HCT116 (cell line): Measurements from ENCODE around the gene AUTS2. TPM values are rescaled to one million over a fixed set of nuclear protein-coding genes. Genes with fewer than 3 reads are reported as not detected.

Experiments
- ATAC-seq: fragments of 200-7000 bp; cut with Tn5 transposase; 2 replicates; pipeline ENCODE4 v1.9.1; 2020; ENCODE audit warnings: mild to moderate bottlenecking, moderate library complexity
- BruUV-seq: library from RNA; stranded (reverse); fragments of 400-500 nt; replicated peaks from 2 replicates; lab custom pipeline; 2021; lab: Mats Ljungman, UMichigan
- CTCF ChIA-PET: fragments of 300-600 bp; sonication (Branson Sonifier 250); formaldehyde crosslinking; loops from one replicate; lab custom pipeline; 2021; ENCODE audit warnings: antibody characterized with exemption; lab: Charles Lee
- POLR2A ChIA-PET: fragments of 300-600, 350-600 bp; sonication (Branson Sonifier 250); formaldehyde crosslinking; loops from one replicate; lab custom pipeline; 2021; ENCODE audit warnings: antibody characterized with exemption; lab: Charles Lee
- RAD21 ChIA-PET, 2 experiments: fragments of 300-600 bp; sonication (Branson Sonifier 250); formaldehyde crosslinking; loops; one replicate each; lab custom pipeline; 2023; ENCODE audit warnings: low total read pairs in 2 of 2; ENCODE audit not compliant: uncharacterized antibody in 2 of 2, unreplicated experiment in 2 of 2, low non-redundant PET in 1 of 2; lab: Charles Lee
- DNase-seq: peaks from one replicate; pipeline ENCODE4 v3.0.0-alpha.2; 2010; ENCODE audit warnings: low read depth, low spot score
- H2AFZ ChIP-seq: fragments of 200-600 bp; shearing (Covaris generic), sonication (generic); 2 replicates; pipeline ENCODE4 v1.6.1; 2017; ENCODE audit warnings: low read depth, mixed run types, mixed read lengths, antibody characterized with exemption, low read length; ENCODE audit not compliant: poor library complexity, severe bottlenecking
- H3K27ac ChIP-seq: 2 replicates; pipeline ENCODE4 v1.5.1; 2012; ENCODE audit warnings: low read depth, low read length
- H3K27me3 ChIP-seq: fragments of 200-600 bp; sonication (generic); 2 replicates; pipeline ENCODE4 v1.6.1; 2016; ENCODE audit warnings: mixed run types, low read length, mixed read lengths; ENCODE audit not compliant: insufficient read depth
- H3K36me3 ChIP-seq, 2 experiments: fragments of 200-500 bp in 1 of 2; fragments of 200-600 bp in 1 of 2; sonication (Bioruptor generic) in 1 of 2; sonication (generic) in 1 of 2; 2 replicates each; pipeline versions ENCODE4 v1.5.1 to v1.6.1; 2014 to 2016; ENCODE audit warnings: low read length in 2 of 2, inconsistent platforms in 1 of 2, mixed read lengths in 1 of 2, mixed run types in 1 of 2; ENCODE audit not compliant: insufficient read depth in 2 of 2, control insufficient read depth in 1 of 2
- H3K4me1 ChIP-seq, 2 experiments: fragments of 200-600 bp in 1 of 2; sonication (generic) in 1 of 2; 2 replicates each; pipeline versions ENCODE4 v1.5.1 to v1.6.1; 2012 to 2017; ENCODE audit warnings: low read length in 2 of 2, inconsistent platforms in 1 of 2, mild to moderate bottlenecking in 1 of 2, mixed read lengths in 1 of 2, mixed run types in 1 of 2, moderate library complexity in 1 of 2; ENCODE audit not compliant: insufficient read depth in 2 of 2, control insufficient read depth in 1 of 2
- H3K4me2 ChIP-seq: fragments of 200-600 bp; sonication (generic); 2 replicates; pipeline ENCODE4 v1.6.1; 2017; ENCODE audit warnings: mixed run types, low read length, mixed read lengths
- H3K4me3 ChIP-seq, 2 experiments: fragments of 200-600 bp in 1 of 2; sonication (generic) in 1 of 2; replicated peaks in 1 of 2; 2 replicates each; pipeline ENCODE4 v1.5.1; 2011 to 2016; ENCODE audit warnings: low read length in 2 of 2, control low read depth in 1 of 2, low read depth in 1 of 2, mild to moderate bottlenecking in 1 of 2, mixed read lengths in 1 of 2, mixed run types in 1 of 2
- H3K79me2 ChIP-seq: fragments of 200-600 bp; sonication (generic); 2 replicates; pipeline ENCODE4 v1.6.1; 2017; ENCODE audit warnings: mild to moderate bottlenecking, mixed run types, low read length, moderate library complexity, mixed read lengths; ENCODE audit not compliant: insufficient read depth
- H3K9ac ChIP-seq: fragments of 200-600 bp; sonication (generic); 2 replicates; pipeline ENCODE4 v1.6.1; 2016; ENCODE audit warnings: low read length, mixed read lengths
- H3K9me2 ChIP-seq: fragments of 200-600 bp; sonication (generic), shearing (Covaris generic); 2 replicates; pipeline ENCODE4 v1.6.1; 2017; ENCODE audit warnings: mixed run types, mild to moderate bottlenecking, moderate library complexity; ENCODE audit not compliant: insufficient read depth
- H3K9me3 ChIP-seq, 2 experiments: fragments of 200-500 bp in 1 of 2; fragments of 200-600 bp in 1 of 2; sonication (Bioruptor generic) in 1 of 2; sonication (generic) in 1 of 2; 2 replicates each; pipeline ENCODE4 v1.6.1; 2014 to 2017; ENCODE audit warnings: low read length in 2 of 2, mixed read lengths in 2 of 2, inconsistent platforms in 1 of 2, low read depth in 1 of 2, mild to moderate bottlenecking in 1 of 2, mixed run types in 1 of 2, moderate library complexity in 1 of 2; ENCODE audit not compliant: control insufficient read depth in 1 of 2, insufficient read depth in 1 of 2
- H4K20me1 ChIP-seq: fragments of 200-600 bp; sonication (generic), shearing (Covaris generic); 2 replicates; pipeline ENCODE4 v1.6.1; 2017; ENCODE audit warnings: mixed run types, mild to moderate bottlenecking, moderate library complexity; ENCODE audit not compliant: insufficient read depth
- CBX3 ChIP-seq: IDR thresholded peaks from 2 replicates; pipeline ENCODE4 v1.6.1; 2012; ENCODE audit warnings: low read depth
- ELF1 ChIP-seq: IDR thresholded peaks from 2 replicates; pipeline ENCODE4 v1.6.1; 2012; ENCODE audit warnings: low read depth, borderline replicate concordance
- EZH2 ChIP-seq: fragments of 200-600 bp; sonication (generic); IDR thresholded peaks from 2 replicates; pipeline ENCODE4 v1.6.1; 2017; ENCODE audit warnings: antibody characterized with exemption, mixed run types
- EZH2phosphoT487 ChIP-seq: fragments of 200-600 bp; IDR thresholded peaks from 2 replicates; pipeline ENCODE4 v1.6.1; 2018; ENCODE audit warnings: antibody characterized with exemption, borderline replicate concordance
- FOSL1 ChIP-seq: IDR thresholded peaks from 2 replicates; pipeline ENCODE4 v1.6.1; 2012; ENCODE audit warnings: low read depth
- POLR2A ChIP-seq: IDR thresholded peaks from 2 replicates; pipeline ENCODE4 v1.7.0; 2011; ENCODE audit warnings: borderline replicate concordance; ENCODE audit not compliant: insufficient read depth, insufficient read length; ENCODE audit errors: extremely low read depth
- POLR2AphosphoS5 ChIP-seq: IDR thresholded peaks from 2 replicates; pipeline ENCODE4 v1.6.1; 2011; ENCODE audit warnings: mild to moderate bottlenecking, low read depth, low read length, moderate library complexity
- SRF ChIP-seq: IDR thresholded peaks from 2 replicates; pipeline ENCODE4 v1.6.1; 2012; ENCODE audit warnings: low read depth
- ZBTB33 ChIP-seq: IDR thresholded peaks from 2 replicates; pipeline ENCODE4 v1.6.1; 2011; ENCODE audit warnings: mild to moderate bottlenecking, low read length, moderate library complexity; ENCODE audit not compliant: insufficient replicate concordance; ENCODE audit errors: extremely low read depth
- ZFX ChIP-seq: fragments of 450-650 bp; IDR thresholded peaks from 2 replicates; pipeline ENCODE4 v1.6.1; 2017
- ZNF274 ChIP-seq: fragments of 200-500 bp; sonication (Bioruptor generic); IDR thresholded peaks from 2 replicates; pipeline ENCODE4 v1.6.1; 2014; ENCODE audit warnings: mild to moderate bottlenecking, low read depth, low read length, inconsistent platforms
- intact Hi-C: fragments of 100-400 bp; cut with micrococcal nuclease; formaldehyde crosslinking; loops from 2 replicates; pipeline ENCODE4 v1.10.0; 2022
- total RNA-seq: library from RNA; stranded (reverse); gene quantifications from one replicate; pipeline ENCODE4 v1.2.1, GENCODE V29; 2021; ENCODE audit not compliant: unreplicated experiment

Gene AUTS2
- total RNA-seq, 1 experiment from 2014 or later = 0.93 TPM

GRCh38 chr7:70450731-70451130, 852.5 kb downstream of the AUTS2 start:
- DNase-seq (no peak), ATAC-seq (no peak)
- no TSS peak for BruUV-seq
- H3K9me2 ChIP-seq = no peaks in the 10 kb centered on the region
- H3K27me3 ChIP-seq = no peaks in the 10 kb centered on the region
- H3K4me2 ChIP-seq = no peak overlapping the region
- no peaks in the 10 kb centered on the region for H4K20me1 ChIP-seq
- no peak overlapping the region for H3K4me3 ChIP-seq
- H3K79me2 ChIP-seq = no peaks in the 10 kb centered on the region
- intact Hi-C loops = no loop called here
- no peak overlapping the region for H3K9ac ChIP-seq
- peaks cover 0 to 25% of the 10 kb centered on the region in 2 experiments; a peak in 2 of 4 replicates for H3K9me3 ChIP-seq
- no peaks in the 10 kb centered on the region for H3K4me1 ChIP-seq
- H2AFZ ChIP-seq = no peak overlapping the region
- CTCF ChIA-PET = no interaction called here
- POLR2A ChIA-PET = no interaction called here
- RAD21 ChIA-PET = no interaction called here
- no peak for TF ChIP-seq EZH2
- TF ChIP-seq CBX3 = no peak
- no peak for TF ChIP-seq ZFX
- no peak for TF ChIP-seq ZNF274
- no peak for TF ChIP-seq FOSL1
- no peak for TF ChIP-seq POLR2AphosphoS5
- no peak for TF ChIP-seq ZBTB33
- no peak for TF ChIP-seq SRF
- TF ChIP-seq ELF1 = no peak
- no peak for TF ChIP-seq EZH2phosphoT487
- no peak for TF ChIP-seq POLR2A
- no peak overlapping the region for H3K27ac ChIP-seq
- H3K36me3 ChIP-seq = no peaks in the 10 kb centered on the region
